ENCODE results near the gene ETV1. TPM values are rescaled to one million over a fixed set of nuclear protein-coding genes. Genes with fewer than 3 reads are reported as not detected.

The ETV1 gene
- total RNA-seq, 4 donors from 2014 or later, result 4.2 to 11.5 (median 7.3) TPM

GRCh38 chr7:13979671-13980435, 9.6 kb downstream of the ETV1 start:
- Histone ChIP-seq H3K4me1 (peaks cover 0 to 29% (median 0%) of the 10 kb centered on the region in 3 donors), H3K27ac (peak overlapping the region in 3 of 4 donors; percentile 6 to 28 (median 27)), H3K4me3 (no peak overlapping the region), H3K27me3 (no peaks in the 10 kb centered on the region), H3K9me3 (no peaks in the 10 kb centered on the region), H3K36me3 (no peaks in the 10 kb centered on the region)
- WGBS, 2 donors (ENCODE audit: low coverage in 1 of 2), result 36 to 54% methylated on average over 5 of the region's 5 CpGs
- TF ChIP-seq EP300 (IDR thresholded peaks at IDR 0.05), result no peak
- TF ChIP-seq CTCF (IDR thresholded peaks at IDR 0.05), result no peak
- TF ChIP-seq POLR2A (IDR thresholded peaks at IDR 0.05), result no peak
- TF ChIP-seq POLR2AphosphoS5 (IDR thresholded peaks at IDR 0.05), result no peak
- no peak for ATAC-seq

- TF ChIP-seq POLR2AphosphoS5 (IDR thresholded peaks at IDR 0.05), result no peak
- TF ChIP-seq POLR2A (IDR thresholded peaks at IDR 0.05), result no peak
- TF ChIP-seq CTCF (IDR thresholded peaks at IDR 0.05), result no peak
- TF ChIP-seq EP300 (IDR thresholded peaks at IDR 0.05), result no peak
- no peak for ATAC-seq
These were observed 12.9 kb downstream of the ETV1 start for GRCh38 chr7:13976594-13976993.

GRCh38 chr7:13965077-13965476, 24.4 kb downstream of the ETV1 start:
- H3K4me1 ChIP-seq, result no peaks in the 10 kb centered on the region
- ATAC-seq, result no peak
- 87 to 93% methylated on average over 6 of the region's 6 CpGs for WGBS, 2 donors (ENCODE audit: low coverage in 1 of 2)
- H3K27me3 ChIP-seq, result no peaks in the 10 kb centered on the region
- no peak overlapping the region for H3K4me3 ChIP-seq
- no peaks in the 10 kb centered on the region for H3K36me3 ChIP-seq
- no peak overlapping the region for H3K27ac ChIP-seq
- no peaks in the 10 kb centered on the region for H3K9me3 ChIP-seq
- no peak for TF ChIP-seq CTCF (IDR thresholded peaks at IDR 0.05)
- no peak for TF ChIP-seq POLR2A (IDR thresholded peaks at IDR 0.05)
- TF ChIP-seq EP300 (IDR thresholded peaks at IDR 0.05), result no peak
- TF ChIP-seq POLR2AphosphoS5 (IDR thresholded peaks at IDR 0.05), result no peak

More at GRCh38 chr7:13976594-13976993, 12.9 kb downstream of the ETV1 start:
- no peak overlapping the region for H3K27ac ChIP-seq
- H3K36me3 ChIP-seq, result no peaks in the 10 kb centered on the region
- no peaks in the 10 kb centered on the region for H3K9me3 ChIP-seq
- peaks cover 0 to 25% (median 0%) of the 10 kb centered on the region in 3 donors for H3K4me1 ChIP-seq
- WGBS, 2 donors (ENCODE audit: low coverage in 1 of 2), result 88 to 89% methylated on average over 4 of the region's 4 CpGs
- no peak overlapping the region for H3K4me3 ChIP-seq
- H3K27me3 ChIP-seq, result no peaks in the 10 kb centered on the region

- ATAC-seq, result no peak
- TF ChIP-seq POLR2A (IDR thresholded peaks at IDR 0.05) (no peak), CTCF (IDR thresholded peaks at IDR 0.05) (no peak), POLR2AphosphoS5 (IDR thresholded peaks at IDR 0.05) (no peak), EP300 (IDR thresholded peaks at IDR 0.05) (no peak)
- Histone ChIP-seq H3K9me3 (no peaks in the 10 kb centered on the region), H3K36me3 (no peaks in the 10 kb centered on the region), H3K4me1 (no peaks in the 10 kb centered on the region), H3K4me3 (no peak overlapping the region), H3K27ac (no peak overlapping the region), H3K27me3 (no peaks in the 10 kb centered on the region)
- WGBS, 2 donors (ENCODE audit: low coverage in 1 of 2), result 86 to 89% methylated on average over 1 to 2 of the region's 2 CpGs
These were observed 25.5 kb downstream of the ETV1 start for GRCh38 chr7:13963925-13964324.

GRCh38 chr7:13955494-13955893, 34.0 kb downstream of the ETV1 start:
- peaks cover 0 to 13% (median 0%) of the 10 kb centered on the region in 3 donors for H3K4me1 ChIP-seq
- H3K27ac ChIP-seq, result no peak overlapping the region
- no peak overlapping the region for H3K4me3 ChIP-seq
- no peaks in the 10 kb centered on the region for H3K27me3 ChIP-seq
- no peak for ATAC-seq
- TF ChIP-seq CTCF (IDR thresholded peaks at IDR 0.05), result no peak
- no peak for TF ChIP-seq POLR2AphosphoS5 (IDR thresholded peaks at IDR 0.05)
- TF ChIP-seq EP300 (IDR thresholded peaks at IDR 0.05), result no peak
- no peak for TF ChIP-seq POLR2A (IDR thresholded peaks at IDR 0.05)
- 73 to 82% methylated on average over 2 of the region's 2 CpGs for WGBS, 2 donors (ENCODE audit: low coverage in 1 of 2)
- H3K36me3 ChIP-seq, result no peaks in the 10 kb centered on the region
- no peaks in the 10 kb centered on the region for H3K9me3 ChIP-seq
